GM12892 (cell line): ENCODE measurements around the gene ZCCHC7.

Experiments
- POLR2A ChIP-seq: IDR thresholded peaks from 2 replicates; pipeline ENCODE4 v1.6.1; 2011; ENCODE audit warnings: low read depth, low read length, control low read depth
- POLR2AphosphoS5 ChIP-seq: IDR thresholded peaks from 2 replicates; pipeline ENCODE4 v1.6.1; 2011; ENCODE audit warnings: low read depth, low read length, control low read depth
- TAF1 ChIP-seq: IDR thresholded peaks from 2 replicates; pipeline ENCODE4 v1.6.1; 2011; ENCODE audit warnings: low read depth, mild to moderate bottlenecking, control low read depth, low read length, borderline replicate concordance

GRCh38 chr9:37128051-37128450, 7.7 kb downstream of the ZCCHC7 start:
- no peak for TF ChIP-seq POLR2AphosphoS5
- TF ChIP-seq POLR2A: no peak
- TF ChIP-seq TAF1: no peak
